Fibroblast of pulmonary artery (primary cell): ENCODE results near the gene GPSM3.
A peak's percentile ranks its signal among the peaks of the same experiment; 100 is the strongest.

Source experiments
- DNase-seq: peaks from one replicate; pipeline ENCODE4 v3.0.0-alpha.2; 2010; ENCODE audit warnings: low read depth
- H3K4me3 ChIP-seq: replicated peaks from 2 replicates; pipeline ENCODE4 v1.5.1; 2011; ENCODE audit warnings: low read depth, mild to moderate bottlenecking, control low read depth, low read length, moderate library complexity
- CTCF ChIP-seq: IDR thresholded peaks from 2 replicates; pipeline ENCODE4 v1.5.1; 2011; ENCODE audit warnings: mild to moderate bottlenecking, control low read depth, low read length, inconsistent platforms; ENCODE audit errors: missing control alignments

Gene GPSM3

GRCh38 chr6:32192608-32193039 is at the start of gene GPSM3:
Gene GPSM3, minus strand, starts transcription at chr6:32192643. Its CDS starts 130 bp downstream, at chr6:32192513.
- H3K4me3 ChIP-seq, result peak within 1 kb of the TSS; percentile 2
- peak; percentile 57 for DNase-seq
- TF ChIP-seq CTCF, result no peak

DNA sequence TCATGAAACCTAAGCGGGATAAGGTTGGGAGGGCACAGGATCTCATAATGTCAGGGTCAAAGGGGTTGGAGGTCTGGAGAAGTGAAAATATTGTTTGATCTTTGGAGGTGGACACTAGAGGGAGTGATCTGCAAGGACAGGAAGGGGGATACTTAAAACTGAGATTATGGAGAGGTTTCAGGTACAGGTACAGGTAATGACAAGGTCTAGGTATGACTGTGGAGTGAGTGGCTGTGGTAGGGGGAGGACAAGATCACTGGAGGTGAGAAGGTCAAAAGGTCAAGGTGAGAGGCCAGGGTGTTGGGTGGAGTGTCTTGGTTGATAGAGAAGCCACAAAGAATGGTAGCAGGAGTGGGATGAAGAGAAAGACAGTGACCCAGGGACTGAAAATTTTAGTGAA is 48.2 kb upstream of the GPSM3 start:
- H3K4me3 ChIP-seq, result no peak overlapping the region
- no peak for DNase-seq
- TF ChIP-seq CTCF, result peak; percentile 3

GRCh38 chr6:32239462-32239861 is 47.0 kb upstream of the GPSM3 start:
- no peak for TF ChIP-seq CTCF
- no peak for DNase-seq
- H3K4me3 ChIP-seq, result no peak overlapping the region

- no peak overlapping the region for H3K4me3 ChIP-seq
- TF ChIP-seq CTCF, result no peak
- DNase-seq, result no peak
Measured at GRCh38 chr6:32234934-32235333, 42.5 kb upstream of the GPSM3 start.

- TF ChIP-seq CTCF, result no peak
- DNase-seq, result no peak
- no peak overlapping the region for H3K4me3 ChIP-seq
Measured at GRCh38 chr6:32226434-32226833, 34.0 kb upstream of the GPSM3 start.

- TF ChIP-seq CTCF, result no peak
- no peak overlapping the region for H3K4me3 ChIP-seq
- no peak for DNase-seq
Measured at GRCh38 chr6:32224696-32225095, 32.3 kb upstream of the GPSM3 start.
